SK-N-SH treated with all-trans-retinoic acid at 6 μM for 48 hours (cell line): ENCODE data around the gene TXNDC11.

Source experiments
- ATAC-seq: fragments of 200-7000 bp; cut with Tn5 transposase; 3 replicates; pipeline ENCODE4 v1.9.1; 2020; ENCODE audit warnings: mild to moderate bottlenecking, moderate library complexity
- ARNTL ChIP-seq: fragments of 450-650 bp; formaldehyde crosslinking; IDR thresholded peaks from 2 replicates; pipeline ENCODE4 v1.5.0; 2020; ENCODE audit warnings: low read depth, mild to moderate bottlenecking, moderate library complexity, borderline replicate concordance
- BACH2 ChIP-seq: fragments of 250-450 bp; sonication (Bioruptor Pico); IDR thresholded peaks from 2 replicates; pipeline ENCODE4 v1.9.0; 2021; ENCODE audit warnings: mild to moderate bottlenecking, borderline replicate concordance
- CSDC2 ChIP-seq: fragments of 250-450 bp; sonication (Bioruptor Pico); IDR thresholded peaks from 2 replicates; pipeline ENCODE4 v1.5.0; 2020; ENCODE audit warnings: mild to moderate bottlenecking, moderate library complexity
- CSRNP3 ChIP-seq: fragments of 250-450 bp; sonication (Bioruptor Pico); IDR thresholded peaks from 2 replicates; pipeline ENCODE4 v1.5.1; 2021; ENCODE audit warnings: mild to moderate bottlenecking, moderate library complexity
- ESRRG ChIP-seq: fragments of 250-450 bp; sonication (Bioruptor Pico); IDR thresholded peaks from 2 replicates; pipeline ENCODE4 v1.6.1; 2021; ENCODE audit warnings: mild to moderate bottlenecking
- GLIS3 ChIP-seq: fragments of 250-450 bp; sonication (Bioruptor Pico); IDR thresholded peaks from 2 replicates; pipeline ENCODE4 v1.5.0; 2020; ENCODE audit warnings: mild to moderate bottlenecking, moderate library complexity
- ISL1 ChIP-seq: fragments of 250-450 bp; sonication (Bioruptor Pico); IDR thresholded peaks from 2 replicates; pipeline ENCODE4 v2.1.2; 2022; ENCODE audit warnings: mild to moderate bottlenecking, moderate library complexity
- PPARA ChIP-seq: fragments of 250-450 bp; sonication (Bioruptor Pico); IDR thresholded peaks from 2 replicates; pipeline ENCODE4 v1.5.0; 2020; ENCODE audit warnings: mild to moderate bottlenecking, borderline replicate concordance
- RARB ChIP-seq: fragments of 250-450 bp; sonication (Bioruptor Pico); IDR thresholded peaks from 2 replicates; pipeline ENCODE4 v1.8.0; 2021; ENCODE audit warnings: mild to moderate bottlenecking, moderate library complexity
- SNAI2 ChIP-seq: fragments of 250-450 bp; sonication (Bioruptor Pico); IDR thresholded peaks from 2 replicates; pipeline ENCODE4 v1.5.0; 2020; ENCODE audit warnings: mild to moderate bottlenecking, moderate library complexity
- TCF4 ChIP-seq: fragments of 250-450 bp; sonication (Bioruptor Pico); IDR thresholded peaks from 2 replicates; pipeline ENCODE4 v1.8.0; 2021; ENCODE audit warnings: mild to moderate bottlenecking, moderate library complexity, borderline replicate concordance
- ZC3H10 ChIP-seq: fragments of 250-450 bp; sonication (Bioruptor Pico); IDR thresholded peaks from 2 replicates; pipeline ENCODE4 v1.5.1; 2021; ENCODE audit warnings: mild to moderate bottlenecking, moderate library complexity
- ZFP3 ChIP-seq: fragments of 250-450 bp; sonication (Bioruptor Pico); IDR thresholded peaks from 2 replicates; pipeline ENCODE4 v1.5.0; 2020; ENCODE audit warnings: mild to moderate bottlenecking, moderate library complexity
- ZFP30 ChIP-seq: fragments of 450-650 bp; formaldehyde crosslinking; IDR thresholded peaks from 2 replicates; pipeline ENCODE4 v1.5.0; 2022; ENCODE audit warnings: mild to moderate bottlenecking, moderate library complexity
- ZNF565 ChIP-seq: fragments of 450-650 bp; formaldehyde crosslinking; conservative IDR thresholded peaks from 2 replicates; pipeline ENCODE4 v1.5.0; 2020; ENCODE audit warnings: low read depth, mild to moderate bottlenecking, moderate library complexity
- ZNF70 ChIP-seq: fragments of 450-650 bp; formaldehyde crosslinking; IDR thresholded peaks from 2 replicates; pipeline ENCODE4 v1.5.0; 2020; ENCODE audit warnings: mild to moderate bottlenecking, moderate library complexity
- ZNF8 ChIP-seq: fragments of 450-650 bp; formaldehyde crosslinking; IDR thresholded peaks from 2 replicates; pipeline ENCODE4 v1.5.0; 2020; ENCODE audit warnings: mild to moderate bottlenecking, moderate library complexity
- TF ChIP-seq, protein P1 (sequence below): fragments of 250-450 bp; sonication (Bioruptor Pico); IDR thresholded peaks from 2 replicates; pipeline ENCODE4 v1.8.0; 2020; ENCODE audit warnings: mild to moderate bottlenecking, moderate library complexity, borderline replicate concordance
- TF ChIP-seq, protein P2 (sequence below): fragments of 250-450 bp; sonication (Bioruptor Pico); IDR thresholded peaks from 2 replicates; pipeline ENCODE4 v1.5.1; 2020; ENCODE audit warnings: low read depth, mild to moderate bottlenecking, moderate library complexity
- TF ChIP-seq, protein P3 (sequence below): fragments of 250-450 bp; sonication (Bioruptor Pico); IDR thresholded peaks from 2 replicates; pipeline ENCODE4 v1.5.0; 2020; ENCODE audit warnings: mild to moderate bottlenecking, moderate library complexity

Gene TXNDC11

DNA sequence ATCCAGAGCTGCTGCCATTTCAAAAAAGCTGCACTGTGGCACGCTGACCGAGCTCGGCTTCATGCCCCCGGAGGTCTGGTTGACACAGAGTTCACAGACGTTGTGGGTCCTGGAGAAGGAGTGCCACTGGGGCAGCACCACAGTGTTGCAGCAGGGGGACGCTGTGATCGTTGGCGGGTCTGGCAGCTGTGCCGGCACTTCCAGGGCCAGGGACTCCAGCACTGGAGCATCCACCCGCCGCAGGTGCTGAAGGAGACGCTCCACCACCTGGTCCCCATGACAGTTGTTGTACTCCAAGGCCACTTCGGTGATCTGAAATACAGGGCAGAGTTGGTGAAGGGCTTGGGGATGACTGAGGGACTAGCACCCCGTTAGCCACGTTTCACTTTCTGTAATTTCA lies 50.9 kb downstream of the TXNDC11 start:
- TF ChIP-seq, protein P1, sequence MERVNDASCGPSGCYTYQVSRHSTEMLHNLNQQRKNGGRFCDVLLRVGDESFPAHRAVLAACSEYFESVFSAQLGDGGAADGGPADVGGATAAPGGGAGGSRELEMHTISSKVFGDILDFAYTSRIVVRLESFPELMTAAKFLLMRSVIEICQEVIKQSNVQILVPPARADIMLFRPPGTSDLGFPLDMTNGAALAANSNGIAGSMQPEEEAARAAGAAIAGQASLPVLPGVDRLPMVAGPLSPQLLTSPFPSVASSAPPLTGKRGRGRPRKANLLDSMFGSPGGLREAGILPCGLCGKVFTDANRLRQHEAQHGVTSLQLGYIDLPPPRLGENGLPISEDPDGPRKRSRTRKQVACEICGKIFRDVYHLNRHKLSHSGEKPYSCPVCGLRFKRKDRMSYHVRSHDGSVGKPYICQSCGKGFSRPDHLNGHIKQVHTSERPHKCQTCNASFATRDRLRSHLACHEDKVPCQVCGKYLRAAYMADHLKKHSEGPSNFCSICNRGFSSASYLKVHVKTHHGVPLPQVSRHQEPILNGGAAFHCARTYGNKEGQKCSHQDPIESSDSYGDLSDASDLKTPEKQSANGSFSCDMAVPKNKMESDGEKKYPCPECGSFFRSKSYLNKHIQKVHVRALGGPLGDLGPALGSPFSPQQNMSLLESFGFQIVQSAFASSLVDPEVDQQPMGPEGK (CRISPR knock-in tag) = no peak
- TF ChIP-seq TCF4 = no peak
- no peak for TF ChIP-seq ESRRG (CRISPR knock-in tag)
- TF ChIP-seq, protein P2, sequence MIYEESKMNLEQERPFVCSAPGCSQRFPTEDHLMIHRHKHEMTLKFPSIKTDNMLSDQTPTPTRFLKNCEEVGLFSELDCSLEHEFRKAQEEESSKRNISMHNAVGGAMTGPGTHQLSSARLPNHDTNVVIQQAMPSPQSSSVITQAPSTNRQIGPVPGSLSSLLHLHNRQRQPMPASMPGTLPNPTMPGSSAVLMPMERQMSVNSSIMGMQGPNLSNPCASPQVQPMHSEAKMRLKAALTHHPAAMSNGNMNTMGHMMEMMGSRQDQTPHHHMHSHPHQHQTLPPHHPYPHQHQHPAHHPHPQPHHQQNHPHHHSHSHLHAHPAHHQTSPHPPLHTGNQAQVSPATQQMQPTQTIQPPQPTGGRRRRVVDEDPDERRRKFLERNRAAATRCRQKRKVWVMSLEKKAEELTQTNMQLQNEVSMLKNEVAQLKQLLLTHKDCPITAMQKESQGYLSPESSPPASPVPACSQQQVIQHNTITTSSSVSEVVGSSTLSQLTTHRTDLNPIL = no peak
- no peak for TF ChIP-seq SNAI2 (CRISPR knock-in tag)
- no peak for TF ChIP-seq ZNF565 (CRISPR knock-in tag)
- no peak for ATAC-seq

GRCh38 chr16:11691235-11691634 lies 51.4 kb downstream of the TXNDC11 start:
- TF ChIP-seq ZFP30 = no peak
- no peak for TF ChIP-seq GLIS3 (CRISPR knock-in tag)
- TF ChIP-seq ZC3H10 = no peak
- TF ChIP-seq ZFP3 (CRISPR knock-in tag) = no peak
- TF ChIP-seq ZNF70 (CRISPR knock-in tag) = no peak
- TF ChIP-seq ISL1 (CRISPR knock-in tag) = no peak
- no peak for TF ChIP-seq CSRNP3 (CRISPR knock-in tag)
- no peak for TF ChIP-seq BACH2
- TF ChIP-seq, all 23 proteins: peak for 0
- ATAC-seq = no peak

GRCh38 chr16:11689031-11689840 lies 53.4 kb downstream of the TXNDC11 start:
- ATAC-seq = no peak
- TF ChIP-seq ZFP30 (no peak), SNAI2 (CRISPR knock-in tag) (no peak), TCF4 (no peak)
- TF ChIP-seq, all 23 proteins: peak for 0

DNA sequence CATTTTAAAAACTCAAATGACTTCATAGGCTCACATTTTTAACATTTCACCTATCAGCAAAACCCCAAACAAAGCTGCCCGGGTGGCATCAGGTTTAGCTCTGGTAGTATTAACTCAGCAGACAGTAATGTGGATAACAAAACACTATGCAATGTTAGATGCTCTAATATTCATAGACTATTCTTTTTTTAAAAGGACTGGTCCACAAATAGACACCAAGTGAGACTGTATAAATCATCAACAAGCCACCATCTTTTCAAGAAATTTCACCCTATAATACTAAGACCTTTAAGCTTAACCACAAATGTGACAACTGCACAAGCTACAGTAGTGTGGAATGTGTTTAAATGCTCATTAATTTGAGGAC lies 54.2 kb downstream of the TXNDC11 start:
- TF ChIP-seq GLIS3 (CRISPR knock-in tag) = no peak
- no peak for TF ChIP-seq RARB (CRISPR knock-in tag)
- no peak for TF ChIP-seq ZNF8
- no peak for TF ChIP-seq ZNF70 (CRISPR knock-in tag)
- TF ChIP-seq, protein P3, sequence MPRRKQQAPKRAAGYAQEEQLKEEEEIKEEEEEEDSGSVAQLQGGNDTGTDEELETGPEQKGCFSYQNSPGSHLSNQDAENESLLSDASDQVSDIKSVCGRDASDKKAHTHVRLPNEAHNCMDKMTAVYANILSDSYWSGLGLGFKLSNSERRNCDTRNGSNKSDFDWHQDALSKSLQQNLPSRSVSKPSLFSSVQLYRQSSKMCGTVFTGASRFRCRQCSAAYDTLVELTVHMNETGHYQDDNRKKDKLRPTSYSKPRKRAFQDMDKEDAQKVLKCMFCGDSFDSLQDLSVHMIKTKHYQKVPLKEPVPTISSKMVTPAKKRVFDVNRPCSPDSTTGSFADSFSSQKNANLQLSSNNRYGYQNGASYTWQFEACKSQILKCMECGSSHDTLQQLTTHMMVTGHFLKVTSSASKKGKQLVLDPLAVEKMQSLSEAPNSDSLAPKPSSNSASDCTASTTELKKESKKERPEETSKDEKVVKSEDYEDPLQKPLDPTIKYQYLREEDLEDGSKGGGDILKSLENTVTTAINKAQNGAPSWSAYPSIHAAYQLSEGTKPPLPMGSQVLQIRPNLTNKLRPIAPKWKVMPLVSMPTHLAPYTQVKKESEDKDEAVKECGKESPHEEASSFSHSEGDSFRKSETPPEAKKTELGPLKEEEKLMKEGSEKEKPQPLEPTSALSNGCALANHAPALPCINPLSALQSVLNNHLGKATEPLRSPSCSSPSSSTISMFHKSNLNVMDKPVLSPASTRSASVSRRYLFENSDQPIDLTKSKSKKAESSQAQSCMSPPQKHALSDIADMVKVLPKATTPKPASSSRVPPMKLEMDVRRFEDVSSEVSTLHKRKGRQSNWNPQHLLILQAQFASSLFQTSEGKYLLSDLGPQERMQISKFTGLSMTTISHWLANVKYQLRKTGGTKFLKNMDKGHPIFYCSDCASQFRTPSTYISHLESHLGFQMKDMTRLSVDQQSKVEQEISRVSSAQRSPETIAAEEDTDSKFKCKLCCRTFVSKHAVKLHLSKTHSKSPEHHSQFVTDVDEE (CRISPR knock-in tag) = no peak
- no peak for TF ChIP-seq ZFP30
- TF ChIP-seq SNAI2 (CRISPR knock-in tag) = no peak
- no peak for TF ChIP-seq PPARA
- TF ChIP-seq, protein P2 = no peak
- TF ChIP-seq ZC3H10 = no peak
- no peak for TF ChIP-seq CSDC2 (CRISPR knock-in tag)
- no peak for TF ChIP-seq ARNTL (CRISPR knock-in tag)
- no peak for TF ChIP-seq ESRRG (CRISPR knock-in tag)
- TF ChIP-seq CSRNP3 (CRISPR knock-in tag) = no peak
- TF ChIP-seq ZNF565 (CRISPR knock-in tag) = no peak
- no peak for ATAC-seq
